NCI-H345 (cell line): Measurements from ENCODE around the gene SLC9A9.

ENCODE experiments used
- DNase-seq: peaks from one replicate; lab custom pipeline; 2025; lab: John Stamatoyannopoulos, UW

SLC9A9 gene

DNA sequence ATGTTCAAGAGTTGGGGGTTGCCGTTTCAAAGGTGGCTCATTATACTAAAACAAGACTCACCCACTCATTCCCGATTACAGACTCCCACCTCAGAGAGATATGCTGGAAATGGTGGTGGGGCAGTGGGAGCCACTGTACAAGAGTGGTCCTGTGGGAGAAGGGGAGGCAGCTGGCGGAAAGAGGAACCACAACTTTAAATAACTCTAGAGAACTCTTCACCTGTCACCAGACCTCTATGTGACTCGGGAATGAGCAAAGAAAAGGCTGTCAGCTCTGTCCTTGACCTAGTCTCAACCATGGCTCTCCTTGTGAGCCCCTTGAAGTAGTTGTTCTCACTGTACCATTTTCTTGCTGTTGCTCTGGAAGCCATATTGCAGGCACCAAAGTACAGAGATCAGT, 434.9 kb downstream of the SLC9A9 start:
- DNase-seq = no peak

DNA sequence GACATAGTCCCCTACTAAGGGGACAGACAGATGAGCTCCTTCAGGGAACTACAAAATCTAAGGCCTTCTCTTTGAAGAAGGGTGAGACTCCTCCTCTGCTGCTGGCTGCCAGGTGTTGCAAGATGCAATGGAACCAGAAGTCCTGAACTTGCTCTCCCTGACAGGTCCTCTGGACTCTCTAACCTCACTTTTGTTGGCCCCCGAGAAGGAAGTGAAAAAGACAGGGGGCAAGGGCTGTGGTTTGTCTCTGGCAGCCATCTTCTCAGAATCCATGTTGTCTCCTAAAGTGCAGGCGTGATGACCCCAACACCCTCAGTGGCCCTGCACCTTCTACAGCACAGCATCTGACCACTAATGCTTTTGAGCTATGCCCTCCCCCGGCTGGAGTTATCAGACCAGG, 436.2 kb downstream of the SLC9A9 start:
- no peak for DNase-seq

DNA sequence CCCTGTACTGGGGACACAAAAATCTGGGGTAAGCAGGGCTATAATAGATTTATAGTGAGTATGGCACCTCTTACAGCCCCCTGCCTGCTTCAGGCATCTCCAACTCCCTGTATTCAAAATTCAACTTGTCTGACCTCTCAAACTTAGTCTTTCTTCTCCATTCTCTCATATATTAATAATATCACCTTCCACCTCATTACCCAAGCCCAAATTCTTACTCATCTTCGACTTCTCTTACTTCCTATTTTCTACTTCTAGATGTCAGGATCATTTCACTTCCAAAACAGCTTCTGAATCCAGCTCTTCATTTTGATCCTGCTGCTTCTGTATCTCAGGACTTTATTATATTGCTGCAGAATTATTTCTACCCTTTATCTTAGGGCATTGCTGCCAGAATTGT, 438.0 kb downstream of the SLC9A9 start:
- DNase-seq = no peak

DNA sequence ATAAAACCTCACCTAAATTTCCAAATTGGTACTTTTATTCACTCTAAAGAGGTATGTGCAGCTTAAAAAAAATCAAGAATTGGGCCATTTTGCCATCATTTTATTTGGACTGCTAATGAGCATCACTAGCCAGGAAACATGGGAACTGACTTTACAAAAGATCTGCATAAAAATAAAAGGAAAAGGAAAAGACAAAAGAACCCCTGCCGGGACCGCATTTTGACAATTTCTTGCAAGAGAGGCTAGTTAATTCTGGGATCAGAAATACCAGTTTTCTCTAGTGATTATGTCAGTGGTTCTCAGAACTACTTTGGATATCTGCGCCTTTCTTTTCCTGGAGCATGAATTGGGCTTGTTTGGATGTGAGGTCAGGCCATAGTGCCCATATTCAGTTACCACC, 439.5 kb downstream of the SLC9A9 start:
- no peak for DNase-seq

DNA sequence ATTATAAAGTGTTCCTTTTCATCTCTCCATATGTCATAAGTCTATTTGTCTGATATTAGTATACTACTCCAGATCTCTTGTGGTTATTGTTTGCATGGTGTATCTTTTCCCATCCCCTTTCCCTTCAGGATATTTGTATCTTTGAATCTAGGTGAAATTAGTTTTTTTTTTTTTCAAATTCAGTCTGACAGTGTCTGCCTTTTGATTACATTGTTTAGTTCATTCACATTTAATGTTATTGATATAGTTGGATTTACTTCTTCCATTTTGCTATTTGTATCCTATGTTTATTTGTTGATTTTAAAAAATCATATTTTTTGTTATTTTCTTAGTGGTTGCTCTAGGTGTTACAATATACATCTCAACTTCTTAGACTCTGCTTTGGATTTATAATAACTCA, 445.7 kb downstream of the SLC9A9 start:
- DNase-seq = no peak

DNA sequence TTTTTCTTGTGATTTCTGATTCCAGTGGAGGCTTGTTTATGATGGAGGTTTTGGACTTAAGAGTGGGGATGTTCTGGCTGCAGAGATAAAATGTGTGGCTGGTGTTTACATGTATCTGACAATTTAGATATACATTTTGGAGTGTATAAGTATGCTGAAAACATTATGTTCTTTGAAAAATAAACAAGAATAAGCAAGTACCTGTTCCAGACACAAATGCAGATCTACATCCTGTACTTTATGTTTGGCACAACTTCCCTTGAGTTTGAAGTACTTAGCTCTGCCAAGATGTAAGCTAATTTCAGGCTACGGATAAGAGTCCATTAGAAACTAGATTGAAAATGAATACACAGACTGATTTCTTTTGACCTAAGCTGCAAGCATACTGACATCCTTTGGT, 451.5 kb downstream of the SLC9A9 start:
- DNase-seq = no peak

DNA sequence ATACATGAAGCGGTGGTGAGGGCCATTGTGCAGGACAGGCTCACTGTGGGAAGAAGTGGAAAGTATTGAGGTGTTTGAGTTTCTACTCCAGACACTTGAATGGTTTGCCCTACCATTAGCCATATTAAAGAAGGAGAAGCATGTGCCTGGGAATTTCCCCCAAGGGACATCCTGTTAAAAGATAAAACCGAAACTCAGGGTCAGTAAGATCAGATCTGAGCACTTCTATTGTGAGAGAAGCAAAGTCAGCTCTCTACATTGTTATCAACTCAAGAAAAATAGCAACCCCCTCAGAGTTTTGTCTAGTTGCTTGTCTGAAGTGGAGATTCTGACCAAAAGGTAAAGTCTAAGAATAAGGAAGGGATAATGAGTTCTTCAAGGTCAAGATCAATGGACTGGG, 458.9 kb downstream of the SLC9A9 start:
- DNase-seq = no peak

DNA sequence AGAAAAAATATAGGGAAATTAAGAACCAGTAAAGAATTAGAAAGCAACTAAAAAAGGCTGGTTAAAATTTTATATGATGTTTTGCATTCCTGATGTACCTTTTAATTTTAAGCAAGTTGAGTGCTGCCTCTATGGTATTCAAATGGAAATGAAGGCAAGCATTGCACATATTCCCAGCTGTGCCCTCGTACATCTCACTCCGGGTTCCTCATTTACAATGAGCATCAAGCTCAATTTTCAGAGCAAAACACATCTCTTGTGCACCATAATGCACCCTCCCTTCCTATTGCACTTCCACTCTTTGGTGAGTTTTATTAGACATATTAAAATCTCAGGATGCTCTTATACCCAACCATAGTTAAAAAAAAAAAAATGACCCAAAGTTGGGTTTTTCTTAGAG, 460.8 kb downstream of the SLC9A9 start:
- DNase-seq = no peak

DNA sequence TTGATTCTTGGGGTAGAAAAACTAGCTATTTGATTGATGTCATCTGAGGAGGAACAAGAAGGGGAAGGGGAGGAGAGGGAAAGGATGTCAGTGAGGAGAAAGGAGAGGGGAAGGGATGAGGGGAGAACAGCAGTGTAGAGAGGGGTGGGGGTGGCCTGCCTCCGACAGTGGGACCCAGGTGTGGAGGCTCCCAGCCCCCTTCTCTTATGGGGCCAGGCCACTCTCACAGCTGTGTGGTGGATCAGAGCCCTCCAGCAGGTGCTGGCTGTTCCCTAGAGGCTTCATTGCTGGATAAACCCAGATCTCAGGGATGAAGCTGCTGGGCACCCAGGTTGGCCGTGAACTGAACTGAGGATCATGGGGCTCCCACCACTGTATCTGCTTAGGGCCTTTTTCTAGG, 464.2 kb downstream of the SLC9A9 start:
- DNase-seq = no peak

DNA sequence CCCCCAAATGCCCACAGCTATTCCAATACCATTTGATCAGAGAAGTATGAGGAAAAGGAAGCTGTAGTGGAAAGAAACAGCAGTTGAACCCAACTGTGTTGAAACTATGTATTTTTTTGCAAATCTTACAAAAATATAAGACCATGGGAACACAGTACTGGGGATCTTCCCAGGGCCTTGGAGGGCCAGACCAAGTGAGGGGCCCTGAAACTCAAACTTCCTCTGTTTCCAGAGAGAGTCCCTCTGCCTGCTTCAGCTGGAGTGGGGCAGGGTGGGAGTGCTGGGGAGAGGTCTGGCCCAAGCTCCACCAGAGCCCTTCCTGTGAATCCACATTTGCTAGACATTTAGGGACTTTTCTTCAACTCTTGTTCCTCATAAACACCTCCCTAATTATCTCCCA, 464.8 kb downstream of the SLC9A9 start:
- DNase-seq = no peak

DNA sequence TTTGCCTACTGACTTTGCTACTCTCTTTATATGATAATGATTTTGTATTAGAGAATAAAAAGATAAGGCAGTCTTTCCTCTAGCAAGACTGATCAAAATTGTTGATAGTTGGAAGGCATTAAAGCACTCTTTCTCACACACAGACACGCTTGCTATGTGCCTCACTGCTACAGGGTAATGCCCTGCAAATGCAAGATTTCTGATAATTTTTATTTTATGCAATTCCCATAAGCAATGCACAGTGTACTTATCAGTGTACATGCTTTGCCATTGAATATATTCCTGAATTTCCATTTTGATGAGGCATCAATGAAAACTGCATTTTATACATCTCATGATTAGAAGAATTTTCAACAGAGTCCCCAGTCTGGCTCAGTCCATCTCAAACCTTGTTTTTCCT, 465.5 kb downstream of the SLC9A9 start:
- DNase-seq = no peak

DNA sequence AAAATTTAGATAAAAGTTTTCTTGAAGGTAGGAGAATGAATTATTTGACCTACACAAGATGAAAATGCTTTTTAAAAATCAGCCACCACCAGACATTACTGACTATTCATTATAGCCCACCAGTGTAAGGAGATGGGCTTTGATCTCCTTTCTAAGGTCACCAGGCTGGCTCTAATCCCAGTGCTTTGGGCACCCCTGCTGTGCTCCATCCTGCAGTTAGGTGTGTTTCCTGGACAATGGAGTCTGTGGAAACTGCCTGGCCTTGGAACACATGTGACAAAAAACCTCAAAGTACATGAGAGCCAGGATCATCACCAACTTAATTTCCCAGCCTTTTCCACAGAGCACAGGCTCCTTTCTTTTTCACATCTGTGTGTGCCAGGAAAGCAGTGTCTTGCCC, 467.8 kb downstream of the SLC9A9 start:
- no peak for DNase-seq

DNA sequence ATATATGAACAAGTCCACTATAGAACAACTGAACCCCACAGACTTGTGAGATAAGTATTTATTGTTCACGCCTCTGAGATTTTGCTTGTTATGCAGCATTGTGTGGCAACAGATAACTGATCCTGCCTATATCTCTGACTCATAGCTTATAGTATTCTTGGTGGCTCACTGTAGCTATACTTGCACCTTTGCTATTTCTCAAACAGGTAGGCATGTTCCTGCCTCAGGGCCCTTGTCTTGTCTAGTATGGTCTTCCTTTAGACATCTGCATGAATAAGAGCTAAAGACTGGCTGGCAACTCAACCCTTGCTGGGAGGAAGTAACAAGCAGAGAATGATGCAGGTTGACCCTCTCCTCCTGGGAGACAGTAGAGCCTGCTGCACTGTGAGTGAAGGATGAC, 472.6 kb downstream of the SLC9A9 start:
- no peak for DNase-seq

DNA sequence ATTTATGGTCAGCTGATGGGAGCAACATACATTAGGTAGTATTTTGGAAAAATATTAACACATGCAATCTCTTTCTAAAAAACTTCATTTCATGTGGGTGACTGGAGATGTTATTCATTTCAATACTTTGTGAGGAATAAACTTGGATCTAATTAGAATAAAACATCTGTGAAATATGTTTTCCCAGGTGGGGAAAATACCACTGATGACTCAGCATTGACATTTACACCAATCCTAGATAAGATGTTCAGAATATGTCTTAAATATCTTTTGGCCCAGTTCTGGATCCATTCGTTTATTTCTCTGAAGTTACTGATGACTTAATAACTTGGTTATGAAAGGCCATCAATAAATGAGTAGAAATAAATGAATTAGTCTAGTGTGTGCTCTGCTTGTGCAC, 481.1 kb downstream of the SLC9A9 start:
- DNase-seq = no peak

DNA sequence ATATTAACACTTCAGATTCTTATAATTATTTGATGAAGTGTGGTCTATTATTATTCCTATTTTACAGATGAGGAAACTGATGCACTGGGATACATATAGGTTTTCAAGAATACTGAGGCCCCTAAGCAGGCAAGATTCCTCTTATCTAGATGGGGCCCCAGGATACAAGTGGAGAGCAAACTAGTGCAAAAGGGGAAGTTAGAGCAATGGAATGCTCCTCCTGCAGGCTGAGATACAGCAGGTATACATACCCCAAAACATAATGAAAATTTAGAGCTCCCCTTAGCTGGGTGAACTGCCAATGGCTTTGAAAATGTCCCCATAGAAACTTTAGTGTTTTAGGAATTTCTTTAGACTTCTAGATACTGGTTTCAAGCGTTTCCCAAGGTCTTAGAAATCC, 481.6 kb downstream of the SLC9A9 start:
- DNase-seq = no peak

DNA sequence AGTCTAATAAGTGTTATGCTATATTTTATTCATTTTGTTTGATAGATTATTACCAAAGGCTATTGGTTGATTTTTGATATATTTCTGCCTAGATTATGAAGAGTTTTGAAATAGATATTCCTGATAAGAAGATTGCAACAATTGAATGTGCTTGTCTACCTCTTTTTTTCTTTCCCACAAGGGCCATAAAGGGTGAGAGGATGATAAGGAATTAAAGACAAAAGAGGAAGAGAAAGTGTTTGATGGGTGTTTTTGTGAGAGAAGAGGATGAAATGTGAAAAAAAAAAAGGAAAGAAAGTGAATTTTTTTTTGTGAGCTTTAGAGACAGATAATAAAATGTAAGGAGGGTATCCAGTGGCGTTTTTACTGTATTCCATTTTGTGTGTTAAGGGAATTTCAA, 484.3 kb downstream of the SLC9A9 start:
- DNase-seq = no peak

DNA sequence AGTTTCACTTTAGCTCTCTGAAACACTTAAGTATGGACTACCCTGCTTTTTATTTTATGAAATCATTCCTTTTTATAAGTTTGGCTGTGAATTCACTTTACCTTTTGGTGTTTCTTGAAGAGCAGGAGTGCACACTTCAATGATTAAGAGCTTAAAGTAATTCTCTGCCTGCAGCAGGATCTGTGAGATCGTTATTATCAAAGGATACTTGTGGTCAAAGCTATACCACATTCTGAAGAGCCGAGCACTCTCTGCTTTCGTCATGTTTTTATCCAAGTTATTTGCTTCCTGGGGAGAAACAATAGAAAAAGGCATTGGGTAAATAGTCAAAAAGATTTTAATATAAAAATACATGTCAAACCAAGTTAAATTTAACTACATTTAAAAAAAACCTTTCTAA, 485.0 kb downstream of the SLC9A9 start:
- no peak for DNase-seq

DNA sequence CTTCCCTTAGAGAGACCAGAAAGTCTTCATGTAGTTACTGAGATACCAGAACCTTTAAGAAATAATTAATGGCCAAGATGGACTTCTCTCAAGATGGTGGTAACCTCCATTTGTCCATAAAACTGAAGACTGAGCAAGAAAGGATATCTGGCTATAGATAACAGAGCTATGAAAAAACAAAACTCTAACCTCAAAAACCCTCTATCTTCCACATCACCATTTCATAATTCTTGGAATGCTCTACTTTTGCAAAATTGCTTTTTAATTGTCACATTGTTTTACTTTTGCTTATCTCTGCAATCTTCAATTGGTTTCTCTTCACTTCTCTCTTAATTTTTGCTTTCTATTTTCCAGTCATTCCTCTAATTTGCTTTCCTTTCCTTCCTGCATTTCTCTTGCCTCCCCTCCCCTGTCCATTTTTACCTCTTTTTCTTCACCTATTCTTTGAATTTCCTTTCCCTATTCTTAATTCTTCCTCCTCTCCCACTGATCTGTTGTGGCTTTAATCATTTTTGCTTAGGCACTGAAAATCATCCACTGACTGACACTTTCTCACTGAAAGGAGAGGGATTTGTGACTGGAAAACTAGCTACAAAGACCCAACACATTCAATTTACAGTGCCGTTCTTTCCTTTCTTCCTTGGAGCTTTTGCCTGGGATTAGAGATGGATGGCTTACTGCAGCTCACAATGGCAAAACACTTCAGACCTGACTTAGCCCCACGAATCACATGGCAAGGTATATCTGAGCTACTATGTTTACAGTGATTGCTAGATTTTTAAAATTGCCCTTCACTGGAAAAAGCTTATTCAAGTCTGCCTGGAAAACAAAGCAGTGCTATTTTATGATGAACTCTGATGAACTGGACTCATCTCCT, 485.9 kb downstream of the SLC9A9 start:
- DNase-seq = no peak

DNA sequence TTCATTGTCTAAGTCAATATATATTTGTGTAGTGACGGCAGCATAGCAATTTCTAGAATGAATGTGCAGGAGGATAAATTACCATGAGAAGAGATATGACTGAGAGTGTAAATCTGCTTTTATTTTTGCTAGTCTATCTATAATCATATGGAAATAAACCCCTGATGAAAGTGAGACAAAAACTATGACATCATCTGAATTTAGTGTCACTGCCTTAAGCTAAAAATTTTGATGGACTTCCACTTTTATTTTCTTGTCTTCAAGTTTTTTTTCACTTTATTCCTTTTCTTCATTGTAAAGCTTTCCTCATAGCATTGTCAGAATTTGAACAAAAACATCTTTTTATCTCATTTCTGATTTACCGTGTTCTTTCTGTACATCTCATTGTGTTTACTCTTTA, 486.7 kb downstream of the SLC9A9 start:
- no peak for DNase-seq

DNA sequence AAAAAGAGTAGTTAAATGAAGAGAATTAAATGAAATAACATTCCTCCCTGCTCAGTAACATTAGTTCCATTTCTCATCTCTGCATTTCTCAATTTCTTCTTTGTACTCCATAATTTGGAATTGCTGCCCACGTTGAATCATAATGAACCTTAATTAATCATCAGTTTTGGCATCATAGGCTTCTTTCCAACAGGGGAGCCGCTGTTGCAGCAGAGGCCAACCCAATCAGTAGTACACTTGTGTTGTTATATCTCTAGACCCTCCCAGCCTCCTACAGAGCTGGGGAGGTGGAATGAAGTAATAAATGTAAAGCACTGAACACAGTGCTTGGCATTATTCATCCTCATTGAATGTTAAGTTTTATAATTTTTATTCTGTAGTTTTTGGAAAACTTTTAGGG, 488.0 kb downstream of the SLC9A9 start:
- no peak for DNase-seq

DNA sequence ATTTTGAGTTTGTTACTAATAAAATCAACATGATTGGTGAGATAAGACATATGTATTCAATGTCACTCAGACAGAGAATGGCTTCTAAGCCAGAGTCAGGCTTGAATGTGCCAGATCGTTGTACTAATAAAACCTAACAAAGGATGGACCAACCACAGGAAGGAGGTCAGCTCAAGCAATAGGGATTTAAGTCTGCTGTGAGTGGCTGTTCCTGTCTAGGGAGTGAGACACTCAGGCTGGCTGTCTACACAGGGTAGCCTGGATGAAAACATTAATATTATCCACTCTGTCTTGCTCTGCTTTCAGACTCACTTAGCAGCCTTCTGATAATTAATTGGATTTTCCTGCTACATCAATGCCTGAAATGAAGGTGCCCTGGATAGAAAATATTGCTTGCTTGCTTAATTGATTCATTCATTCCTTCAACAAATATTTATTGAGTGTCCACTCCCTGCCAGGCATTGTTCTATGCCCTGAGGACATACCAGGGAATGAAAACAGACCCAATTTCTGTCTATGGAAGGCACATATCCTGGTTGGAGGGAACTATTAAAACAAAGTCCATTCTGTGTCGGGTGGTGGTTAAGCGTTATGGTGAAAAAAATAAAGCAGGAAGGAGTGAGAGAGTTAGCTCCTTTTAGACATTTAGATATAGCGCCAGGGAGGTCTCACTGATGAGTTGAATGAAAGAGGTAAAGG, 489.3 kb downstream of the SLC9A9 start:
- DNase-seq = no peak

DNA sequence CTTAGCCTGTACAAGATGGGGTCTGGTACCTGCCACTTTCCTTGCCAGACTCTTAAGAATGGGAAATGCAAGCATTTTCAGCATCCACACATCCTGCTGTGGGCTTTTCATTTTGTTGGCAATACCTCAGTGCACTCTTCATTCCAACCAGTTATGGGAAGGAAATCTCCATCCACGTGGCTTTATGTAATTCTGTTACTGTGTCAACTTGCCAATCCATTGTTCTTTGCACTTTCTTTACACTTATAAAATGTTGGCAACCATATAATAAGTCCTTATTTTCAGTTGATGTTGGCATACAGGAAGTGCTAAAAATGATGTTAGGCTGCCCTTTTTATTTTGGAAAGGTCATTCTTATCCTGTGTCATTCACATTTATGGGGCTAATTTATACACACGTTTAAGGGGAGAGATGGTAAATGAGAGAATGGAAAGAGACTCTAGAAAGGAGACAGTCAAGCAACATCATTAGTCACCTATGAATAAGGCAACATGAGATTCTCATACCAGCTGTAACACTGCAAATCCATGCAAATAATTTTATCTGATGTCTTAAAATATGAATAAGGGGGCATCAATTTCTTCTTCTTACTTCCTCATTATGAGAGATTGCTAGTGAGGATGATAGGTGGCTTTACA, 490.0 kb downstream of the SLC9A9 start:
- no peak for DNase-seq

DNA sequence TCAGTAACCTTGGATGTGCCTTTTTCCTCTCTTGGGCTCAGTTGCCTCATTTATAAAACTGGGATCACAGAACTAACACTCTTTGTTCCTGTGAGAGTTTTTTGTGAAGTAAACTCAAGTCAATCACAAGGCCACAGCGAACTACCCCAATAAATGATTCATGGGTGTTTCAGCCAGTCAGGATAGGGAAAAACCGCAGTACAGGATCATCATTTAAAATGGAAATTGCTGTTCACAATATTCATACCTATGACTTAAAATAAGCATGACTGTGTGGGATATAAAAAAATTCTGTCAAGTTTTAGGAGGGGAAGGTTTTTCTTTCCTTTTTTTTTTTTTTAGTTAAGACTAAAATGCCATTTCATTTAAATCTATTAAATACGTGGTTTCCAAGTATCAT, 490.6 kb downstream of the SLC9A9 start:
- DNase-seq = no peak
